GM21423 (cell line): ENCODE results near the gene DNAH12.

Experiments used
- ATAC-seq: cut with Tn5 transposase; IDR thresholded peaks from one replicate; pipeline ENCODE4 v1.9.1; 2021; ENCODE audit warnings: mild to moderate bottlenecking, moderate library complexity; ENCODE audit not compliant: unreplicated experiment

The DNAH12 gene

DNA sequence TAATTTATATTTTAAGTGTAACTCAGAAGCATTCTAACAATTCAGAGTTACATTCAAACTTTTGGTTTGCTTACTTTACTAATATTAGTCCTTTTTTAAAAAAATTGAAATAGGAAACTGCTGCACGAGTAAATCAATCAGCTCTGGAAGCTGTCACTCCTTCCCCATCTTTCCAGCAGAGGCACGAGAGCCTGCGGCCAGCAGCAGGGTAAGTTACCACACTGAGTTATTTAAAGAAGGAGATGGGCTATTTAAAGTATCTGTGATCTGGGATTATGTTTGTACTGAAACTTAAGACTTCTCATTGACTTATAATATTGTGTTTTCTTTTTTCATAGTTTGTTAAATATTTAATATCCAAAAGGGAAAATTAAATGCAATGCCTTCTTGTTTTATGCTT lies 287.3 kb downstream of the DNAH12 start:
- no peak for ATAC-seq

DNA sequence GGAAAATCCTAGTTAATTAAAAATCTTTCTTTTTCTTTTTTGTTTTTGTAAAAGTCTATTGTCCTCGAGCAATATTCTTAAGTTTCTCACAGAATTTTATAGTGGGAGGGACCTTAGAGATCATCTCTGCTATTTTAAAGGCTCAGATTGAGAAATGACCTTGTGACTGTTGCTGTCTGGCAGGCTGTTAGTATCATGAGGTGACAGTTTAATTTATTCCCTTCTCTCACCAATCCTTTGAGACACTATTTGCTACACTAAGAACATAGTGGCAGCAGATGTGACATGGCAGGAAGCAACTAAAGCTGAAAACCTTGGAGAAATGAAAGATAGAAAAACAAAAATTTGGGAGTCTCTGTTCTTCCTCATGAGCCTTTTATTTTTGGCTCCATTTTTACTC lies 291.7 kb downstream of the DNAH12 start:
- no peak for ATAC-seq

DNA sequence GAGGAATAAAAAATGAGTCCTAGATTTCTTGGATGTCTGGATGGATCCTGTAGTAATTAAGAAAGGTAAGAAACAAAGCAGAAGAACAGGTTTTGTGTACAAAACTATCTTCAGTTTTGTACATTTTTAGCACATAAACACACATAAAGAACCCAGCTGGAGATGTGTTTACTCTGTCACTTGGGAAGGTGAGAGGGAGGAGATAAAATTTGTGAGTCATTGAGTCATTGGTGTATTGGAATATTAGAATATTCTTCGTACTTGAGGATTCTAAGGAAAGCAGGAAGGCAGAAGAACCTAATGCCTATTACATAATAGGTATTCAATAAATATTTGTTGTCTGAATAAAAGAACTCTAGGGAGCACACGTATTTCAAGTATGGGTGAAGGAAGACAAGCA lies 299.2 kb downstream of the DNAH12 start:
- no peak for ATAC-seq
